Body of pancreas (tissue), 4 donors: ENCODE data around the gene KNCN.

Experiments
- CTCF ChIP-seq, 7 experiments: fragments of 450-650 bp in 4 of 7; fragments of 200-600 bp in 3 of 7; sonication (generic) in 3 of 7; IDR thresholded peaks; one replicate each; pipeline ENCODE4 v1.5.1; 2016 to 2019; ENCODE audit warnings: antibody characterized with exemption in 7 of 7
- POLR2A ChIP-seq, 3 donors: fragments of 450-650 bp; IDR thresholded peaks; one replicate each; pipeline ENCODE4 v1.6.1; 2016; ENCODE audit warnings: antibody characterized with exemption in 3 of 3, mild to moderate bottlenecking in 2 of 3

DNA sequence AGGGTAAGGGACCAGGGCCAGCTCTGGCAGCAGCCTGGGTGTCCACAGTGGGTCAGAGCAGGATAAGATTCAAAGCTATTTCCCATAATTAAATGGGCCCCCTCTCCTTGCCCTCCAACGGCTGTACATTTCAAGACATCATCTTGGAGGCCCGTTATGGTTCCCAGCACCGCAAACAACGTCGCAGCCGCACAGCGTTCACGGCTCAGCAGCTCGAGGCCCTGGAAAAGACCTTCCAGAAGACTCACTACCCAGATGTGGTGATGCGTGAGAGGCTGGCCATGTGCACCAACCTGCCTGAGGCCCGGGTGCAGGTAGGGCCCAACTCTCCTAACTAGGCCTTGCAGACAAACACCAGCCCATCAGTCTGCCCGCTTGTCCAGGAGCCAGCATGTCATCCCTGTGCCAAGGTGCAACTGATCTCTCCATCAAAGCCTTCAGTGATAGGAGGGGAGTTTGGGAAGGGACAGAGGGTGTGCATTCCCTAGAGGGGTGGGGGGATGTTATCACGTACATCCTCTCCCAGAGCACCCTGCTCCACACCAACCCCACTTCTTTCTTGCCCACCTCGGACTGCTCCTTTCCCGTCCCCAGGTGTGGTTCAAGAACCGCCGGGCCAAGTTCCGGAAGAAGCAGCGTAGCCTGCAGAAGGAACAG lies 41.0 kb downstream of the KNCN start:
- no peak for TF ChIP-seq POLR2A (IDR thresholded peaks at IDR 0.05)
- no peak for TF ChIP-seq CTCF (IDR thresholded peaks at IDR 0.05)
